22Rv1 (cell line): ENCODE results near the gene CDC25C.

ENCODE experiments used
- H3K27ac ChIP-seq: fragments of 450-650 bp; 2 replicates; pipeline ENCODE4 v1.5.1; 2017
- ZFX ChIP-seq: fragments of 450-650 bp; IDR thresholded peaks from 2 replicates; pipeline ENCODE4 v1.6.1; 2017; ENCODE audit warnings: antibody characterized with exemption, borderline replicate concordance
- TF ChIP-seq, protein P1 (sequence below): fragments of 450-650 bp; IDR thresholded peaks from 2 replicates; pipeline ENCODE4 v1.5.1; 2017; ENCODE audit warnings: mild to moderate bottlenecking

CDC25C gene

DNA sequence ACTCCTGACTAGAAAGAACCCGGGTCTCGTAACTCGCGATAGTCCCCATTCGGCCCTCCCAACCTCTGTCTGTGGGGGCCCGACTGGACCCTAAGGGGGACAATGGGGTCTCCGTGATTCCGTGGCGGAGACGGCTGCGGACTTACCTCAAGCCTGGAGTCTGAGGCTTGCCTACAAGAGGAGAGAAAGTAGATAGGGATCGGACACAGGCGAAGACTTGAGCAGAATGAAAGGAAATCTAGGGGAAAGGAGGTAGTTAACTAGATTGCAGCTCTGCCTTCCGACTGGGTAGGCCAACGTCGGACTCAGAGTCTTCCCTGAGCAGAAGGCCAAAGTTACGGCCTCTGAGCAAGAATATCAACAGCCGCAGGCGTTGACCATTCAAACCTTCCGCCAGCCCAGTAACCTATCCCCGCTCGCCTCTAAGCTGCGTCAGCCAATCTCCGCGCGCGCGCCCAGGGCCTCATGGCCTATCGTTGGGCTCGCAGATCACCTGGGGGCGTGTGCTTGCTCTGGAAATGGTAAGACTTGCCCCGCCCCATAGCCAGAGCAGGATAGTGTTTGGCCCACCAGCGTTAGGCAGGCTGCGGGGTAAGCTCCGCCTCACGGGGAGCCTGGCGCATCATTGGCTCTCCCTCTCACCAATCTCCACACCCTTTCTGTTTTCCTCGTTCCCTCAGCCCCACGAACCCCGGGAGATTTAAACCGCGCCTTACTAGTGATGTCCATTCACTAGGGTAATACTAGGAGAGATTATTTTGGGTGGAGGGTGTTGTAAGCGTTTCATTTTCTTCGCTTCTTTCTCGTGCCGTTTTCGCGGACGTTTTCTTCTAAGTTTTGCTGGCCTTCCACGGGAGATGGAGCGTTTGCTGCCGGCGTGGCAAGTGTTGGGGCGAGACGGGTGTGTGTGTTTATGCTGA, at the start of gene CDC25C:
Gene CDC25C, minus strand, starts transcription at position 356 of the 920 bp plus-strand sequence. CDS start 624 bp downstream, outside the sequence.
- peak within 1 kb of the TSS; percentile 81 for H3K27ac ChIP-seq
- TF ChIP-seq, protein P1, sequence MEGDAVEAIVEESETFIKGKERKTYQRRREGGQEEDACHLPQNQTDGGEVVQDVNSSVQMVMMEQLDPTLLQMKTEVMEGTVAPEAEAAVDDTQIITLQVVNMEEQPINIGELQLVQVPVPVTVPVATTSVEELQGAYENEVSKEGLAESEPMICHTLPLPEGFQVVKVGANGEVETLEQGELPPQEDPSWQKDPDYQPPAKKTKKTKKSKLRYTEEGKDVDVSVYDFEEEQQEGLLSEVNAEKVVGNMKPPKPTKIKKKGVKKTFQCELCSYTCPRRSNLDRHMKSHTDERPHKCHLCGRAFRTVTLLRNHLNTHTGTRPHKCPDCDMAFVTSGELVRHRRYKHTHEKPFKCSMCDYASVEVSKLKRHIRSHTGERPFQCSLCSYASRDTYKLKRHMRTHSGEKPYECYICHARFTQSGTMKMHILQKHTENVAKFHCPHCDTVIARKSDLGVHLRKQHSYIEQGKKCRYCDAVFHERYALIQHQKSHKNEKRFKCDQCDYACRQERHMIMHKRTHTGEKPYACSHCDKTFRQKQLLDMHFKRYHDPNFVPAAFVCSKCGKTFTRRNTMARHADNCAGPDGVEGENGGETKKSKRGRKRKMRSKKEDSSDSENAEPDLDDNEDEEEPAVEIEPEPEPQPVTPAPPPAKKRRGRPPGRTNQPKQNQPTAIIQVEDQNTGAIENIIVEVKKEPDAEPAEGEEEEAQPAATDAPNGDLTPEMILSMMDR = no peak
- no peak for TF ChIP-seq ZFX

DNA sequence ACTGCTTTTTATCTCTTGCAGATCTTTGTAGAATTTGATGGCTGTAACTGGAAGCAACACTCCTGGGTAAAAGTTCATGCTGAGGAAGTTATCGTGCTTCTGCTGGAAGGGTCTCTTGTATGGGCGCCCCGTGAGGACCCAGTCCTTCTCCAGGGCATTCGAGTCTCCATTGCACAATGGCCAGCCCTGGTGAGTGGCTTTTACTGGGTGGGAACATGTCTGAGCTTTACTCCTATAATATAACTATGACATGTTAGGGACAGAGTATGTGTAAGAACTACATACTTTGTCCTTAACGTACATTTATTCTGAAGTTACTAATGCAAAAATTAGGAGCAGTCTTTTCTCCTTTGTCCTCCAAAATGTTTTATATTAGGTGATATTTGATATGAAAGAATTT, 41.0 kb upstream of the CDC25C start:
- TF ChIP-seq ZFX = no peak
- TF ChIP-seq, protein P1 = no peak

DNA sequence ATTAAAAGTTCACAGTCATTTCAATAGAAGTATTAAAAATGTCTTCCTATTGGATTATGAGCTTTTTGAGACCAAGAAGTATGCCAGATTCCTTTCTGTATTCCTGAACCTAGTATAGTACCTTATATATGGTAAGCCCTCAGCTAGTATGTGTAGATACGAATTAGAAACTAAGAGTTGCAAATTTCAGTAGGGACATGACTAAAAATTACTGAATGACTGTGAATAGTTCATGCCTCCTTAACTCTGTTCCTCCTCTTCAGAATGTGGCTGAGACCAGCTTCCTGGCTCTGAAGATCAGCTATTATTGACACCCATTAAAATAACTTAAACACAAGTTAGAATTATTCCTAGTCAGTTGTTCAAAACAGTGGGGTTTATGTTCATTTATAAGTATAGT, 40.6 kb upstream of the CDC25C start:
- TF ChIP-seq, protein P1 = no peak
- no peak for TF ChIP-seq ZFX
- H3K27ac ChIP-seq = no peak overlapping the region

More for the DNA sequence above, 41.0 kb upstream of the CDC25C start:
- H3K27ac ChIP-seq = no peak overlapping the region

DNA sequence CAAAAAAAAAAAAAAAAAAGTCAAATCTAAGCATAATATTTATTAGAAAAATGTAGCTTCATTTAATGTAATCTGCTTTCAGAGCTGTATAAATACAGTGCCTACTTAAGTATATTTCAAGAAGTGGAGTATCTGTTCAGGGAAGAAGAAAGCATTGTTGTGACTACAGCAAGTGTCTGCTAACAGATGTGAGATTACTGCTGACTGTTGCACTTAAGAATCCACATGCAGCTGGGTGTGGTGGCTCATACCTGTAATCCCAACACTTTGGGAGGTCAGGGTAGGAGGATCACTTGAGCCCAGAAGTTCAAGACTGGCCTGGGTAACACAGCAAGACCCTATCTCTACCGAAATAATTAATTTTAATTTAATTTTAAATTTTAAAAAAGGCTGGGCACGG, 39.9 kb upstream of the CDC25C start:
- H3K27ac ChIP-seq = no peak overlapping the region
- TF ChIP-seq, protein P1 = no peak
- TF ChIP-seq ZFX = no peak

DNA sequence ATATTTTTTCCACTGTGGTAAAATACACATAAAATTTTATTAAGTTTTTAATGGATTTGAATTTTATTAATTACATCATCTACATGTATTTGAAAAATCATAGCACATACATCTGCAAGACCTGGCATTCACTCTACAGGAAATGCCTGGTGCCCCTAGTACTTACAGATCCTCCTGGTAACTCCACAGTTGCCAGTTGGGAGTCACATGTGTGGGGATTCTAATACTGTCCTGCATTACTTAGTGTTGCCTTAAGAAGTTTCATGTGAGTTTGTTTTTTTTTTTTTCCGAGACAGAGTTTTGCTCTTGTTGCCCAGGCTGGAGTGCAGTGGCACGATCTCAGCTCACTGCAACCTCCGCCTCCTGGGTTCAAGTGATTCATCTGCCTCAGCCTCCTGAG, 38.9 kb upstream of the CDC25C start:
- no peak overlapping the region for H3K27ac ChIP-seq
- TF ChIP-seq ZFX = no peak
- TF ChIP-seq, protein P1 = no peak

DNA sequence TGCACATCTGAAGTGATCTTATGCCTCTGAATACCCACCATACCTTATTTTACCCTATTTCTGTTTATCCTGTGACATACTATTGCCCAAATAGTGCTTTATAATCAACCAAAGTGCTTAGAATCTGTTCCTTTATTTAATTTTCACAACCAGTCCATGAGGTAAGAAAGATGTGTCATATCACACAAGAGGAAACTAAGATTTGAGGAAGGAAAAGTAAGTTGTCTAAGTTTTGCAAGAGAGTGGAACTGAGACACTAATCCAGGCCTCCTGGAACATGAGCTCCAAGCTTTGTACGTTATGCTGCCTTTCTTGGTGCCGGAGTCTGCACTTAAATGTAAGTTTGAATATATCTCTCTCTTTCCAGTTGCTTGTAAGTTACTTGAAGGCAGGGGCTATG, 38.1 kb upstream of the CDC25C start:
- TF ChIP-seq ZFX = no peak
- TF ChIP-seq, protein P1 = no peak

DNA sequence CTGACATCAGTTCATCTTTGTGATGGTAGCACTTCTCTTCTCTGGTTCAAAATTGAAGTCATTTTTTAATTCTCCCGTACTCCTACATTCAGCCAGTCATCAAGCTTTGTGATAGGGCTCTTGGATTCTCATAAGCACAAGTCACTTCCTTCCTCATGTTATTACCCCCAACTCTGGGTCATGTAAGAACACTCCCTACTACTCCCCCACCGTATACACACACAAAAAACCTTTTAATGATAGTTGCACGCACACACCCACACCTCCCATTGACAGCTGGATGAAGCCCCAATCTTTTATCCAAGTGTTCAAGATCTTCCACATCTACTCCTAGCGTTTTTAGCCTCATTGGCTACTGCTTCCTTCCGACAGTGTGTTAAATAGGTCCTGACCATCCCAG, 37.7 kb upstream of the CDC25C start:
- H3K27ac ChIP-seq = no peak overlapping the region
- TF ChIP-seq, protein P1 = no peak
- TF ChIP-seq ZFX = no peak

More for the DNA sequence above, 38.1 kb upstream of the CDC25C start:
- no peak overlapping the region for H3K27ac ChIP-seq
